OCI-LY1 (cell line): ENCODE results near the gene CASZ1.

ENCODE experiments used
- CTCF ChIP-seq: fragments of 200-600 bp; sonication (generic), shearing (Covaris generic); IDR thresholded peaks from 2 replicates; pipeline ENCODE4 v1.5.1; 2017; ENCODE audit warnings: mild to moderate bottlenecking, antibody characterized with exemption, low read length, moderate library complexity, mixed read lengths
- EZH2 ChIP-seq: fragments of 200-600 bp; sonication (generic), shearing (Covaris generic); IDR thresholded peaks from 2 replicates; pipeline ENCODE4 v1.8.0; 2017; ENCODE audit warnings: borderline replicate concordance, mixed run types, mild to moderate bottlenecking, antibody characterized with exemption, low read length, moderate library complexity, mixed read lengths

DNA sequence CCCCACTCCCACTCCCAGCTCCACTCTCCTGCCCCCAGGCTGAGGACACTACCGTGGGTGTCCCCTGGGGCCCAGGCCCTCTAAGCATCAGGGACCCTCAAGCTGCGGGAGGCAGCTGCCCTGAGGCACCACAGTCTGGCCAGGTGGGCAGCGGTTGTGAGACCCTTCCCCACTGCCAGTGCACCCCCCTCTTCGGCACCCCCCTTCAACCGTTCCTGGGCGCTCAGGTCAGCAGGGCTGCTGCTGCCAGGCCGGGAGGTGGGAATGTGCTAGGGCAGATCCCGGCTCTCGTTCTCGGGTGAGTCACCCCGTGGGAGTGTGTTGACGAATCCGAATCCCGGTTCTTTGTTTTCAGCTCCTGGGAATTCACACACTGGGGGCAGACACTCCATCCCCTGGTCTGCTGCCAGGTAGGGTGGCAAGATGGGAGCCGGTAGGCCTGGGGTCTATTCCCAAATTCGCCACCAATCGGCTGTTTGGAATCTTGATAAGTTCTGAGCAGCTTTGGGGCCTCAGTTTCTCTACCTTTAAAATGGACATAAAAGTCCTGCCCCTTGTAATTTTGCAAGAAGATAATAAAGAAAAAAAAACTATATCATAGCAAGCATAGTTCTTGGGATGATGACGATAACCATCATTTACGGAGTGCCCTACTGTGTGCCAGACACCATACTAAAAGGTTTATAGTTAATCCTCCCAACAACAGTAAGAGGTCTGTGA, 28.5 kb upstream of the CASZ1 start:
- TF ChIP-seq CTCF (no peak), EZH2 (no peak)
